Ovary (tissue), 9 donors: Measurements from ENCODE around the gene USP32. TPM values are rescaled to one million over a fixed set of nuclear protein-coding genes. Genes with fewer than 3 reads are reported as not detected.

Experiments used
- DNase-seq, 5 donors: peaks; one replicate each; pipeline ENCODE4 v3.0.0-alpha.2; 2019 to 2020
- H3K27ac ChIP-seq, 2 donors: fragments of 200-600 bp; one replicate each; pipeline versions ENCODE4 v1.5.1 to v1.8.0; 2019 to 2022
- H3K27me3 ChIP-seq: fragments of 200-600 bp; one replicate; pipeline ENCODE4 v1.8.0; 2022
- H3K36me3 ChIP-seq: fragments of 200-600 bp; sonication (generic); one replicate; pipeline ENCODE4 v1.5.1; 2019
- H3K4me1 ChIP-seq: one replicate; pipeline ENCODE4 v1.8.1; 2013; ENCODE audit warnings: mild to moderate bottlenecking, moderate library complexity; ENCODE audit not compliant: insufficient read depth
- H3K4me3 ChIP-seq: fragments of 200-600 bp; sonication (generic); one replicate; pipeline ENCODE4 v1.5.1; 2017
- H3K9me3 ChIP-seq, 2 donors: fragments of 200-600 bp in 1 of 2; sonication (generic) in 1 of 2; one replicate each; pipeline versions ENCODE4 v1.5.1 to v1.8.1; 2013 to 2019; ENCODE audit warnings: mild to moderate bottlenecking in 1 of 2, moderate library complexity in 1 of 2
- CTCF ChIP-seq, 3 donors: fragments of 450-650 bp in 2 of 3; fragments of 200-600 bp in 1 of 3; IDR thresholded peaks; one replicate each; pipeline versions ENCODE4 v1.5.1 to v1.8.0; 2016 to 2022; ENCODE audit warnings: antibody characterized with exemption in 3 of 3, mild to moderate bottlenecking in 1 of 3
- EP300 ChIP-seq: sonication (generic); formaldehyde crosslinking; IDR thresholded peaks from one replicate; pipeline ENCODE4 v1.6.1; 2017; ENCODE audit warnings: antibody characterized with exemption
- POLR2A ChIP-seq: fragments of 450-650 bp; IDR thresholded peaks from one replicate; pipeline ENCODE4 v1.6.1; 2017; ENCODE audit warnings: antibody characterized with exemption, mild to moderate bottlenecking, moderate library complexity
- WGBS, 3 donors: extraction: QIAGEN DNeasy Blood & Tissue Kit in 1 of 3; methylation state at CpG; one replicate each; pipeline versions ENCODE4 v1.1.5 to v1.1.7; 2013 to 2017; 5-methylcytosine and 5-hydroxymethylcytosine counted together
- intact Hi-C, 4 donors: fragments of 100-400 bp; cut with DNase I; formaldehyde crosslinking; loops; one replicate each; pipeline versions ENCODE4 v1.11.0 to v1.15.1; 2022 to 2023
- polyA plus RNA-seq, 2 donors: library from polyadenylated mRNA; stranded (reverse); fragments of 200-250 nt in 1 of 2; fragments of 350-450 nt in 1 of 2; fragmentation: Illumina TruSeq in 1 of 2; extraction: RNeasy Lipid Tissue Mini Kit (QIAGEN cat#74804) in 1 of 2; gene quantifications; one replicate each; pipeline ENCODE4 v1.2.3, GENCODE V29; 2013 to 2014
- total RNA-seq, 7 donors: library from RNA; depleted of rRNA in 2 of 7; stranded (reverse); fragments of >200 nt in 2 of 7; fragmentation: NEBNext Ultra II Directional in 3 of 7; extraction: Animal tissue kit (Norgen Biotek cat#: 25700) in 3 of 7; gene quantifications; one replicate each; pipeline versions ENCODE4 v1.1.0 to v1.2.4, GENCODE V29; 2016 to 2023
- donor health status: DM: no; HTN: no; CAD: no; lungs with moderate emphysema.
- donor health status: DM: no; HTN: no; CAD: no.
- donor health status: Bipolar disorder and iron deficiency.
- donor health status: DM: yes; HTN: yes; CAD: no.
- donor health status: DM: no; HTN: no; CAD: no.
- donor health status: DM: yes; HTN: yes; CAD: no.

USP32 gene
- total and polyA plus RNA-seq, 9 donors = 8.7 to 37.6 (median 32.9) TPM

GRCh38 chr17:60165223-60165622 lies 226.7 kb downstream of the USP32 start:
- DNase-seq = no peak
- H3K27me3 ChIP-seq = no peaks in the 10 kb centered on the region
- intact Hi-C loops = no loop called here
- TF ChIP-seq EP300 (no peak), CTCF (IDR thresholded peaks at IDR 0.05) (no peak), POLR2A (no peak)
- no peak overlapping the region for H3K27ac ChIP-seq
- 25 to 43% (median 40%) methylated on average over 5 of the region's 5 CpGs for WGBS, 3 donors
- H3K36me3 ChIP-seq = no peaks in the 10 kb centered on the region
- peaks cover 3% of the 10 kb centered on the region for H3K4me1 ChIP-seq
- no peak overlapping the region for H3K4me3 ChIP-seq
- H3K9me3 ChIP-seq = no peaks in the 10 kb centered on the region

- WGBS, 3 donors = 22 to 29% (median 29%) methylated on average over 5 of the region's 5 CpGs
- TF ChIP-seq CTCF (IDR thresholded peaks at IDR 0.05) (no peak), POLR2A (no peak), EP300 (no peak)
- intact Hi-C loops = no loop called here
- Histone ChIP-seq H3K27ac (no peak overlapping the region), H3K36me3 (no peaks in the 10 kb centered on the region), H3K27me3 (no peaks in the 10 kb centered on the region), H3K4me3 (no peak overlapping the region), H3K4me1 (no peaks in the 10 kb centered on the region), H3K9me3 (no peaks in the 10 kb centered on the region)
- no peak for DNase-seq
Measured at GRCh38 chr17:60164697-60165096, 227.2 kb downstream of the USP32 start.

- no peak for TF ChIP-seq POLR2A
- no peak for TF ChIP-seq CTCF (IDR thresholded peaks at IDR 0.05)
- TF ChIP-seq EP300 = no peak
- Histone ChIP-seq H3K27ac (no peak overlapping the region), H3K27me3 (no peaks in the 10 kb centered on the region), H3K9me3 (no peaks in the 10 kb centered on the region), H3K4me3 (no peak overlapping the region), H3K36me3 (no peaks in the 10 kb centered on the region), H3K4me1 (no peaks in the 10 kb centered on the region)
- WGBS, 3 donors = 76 to 84% (median 82%) methylated on average over 6 of the region's 6 CpGs
- no peak for DNase-seq
- intact Hi-C loops = no loop called here
Measured at GRCh38 chr17:60164164-60164563, 227.8 kb downstream of the USP32 start.

- Histone ChIP-seq H3K9me3 (no peaks in the 10 kb centered on the region), H3K4me3 (no peak overlapping the region), H3K27ac (no peak overlapping the region), H3K4me1 (no peaks in the 10 kb centered on the region), H3K27me3 (no peaks in the 10 kb centered on the region), H3K36me3 (no peaks in the 10 kb centered on the region)
- 50 to 54% (median 52%) methylated on average over 20 of the region's 20 CpGs for WGBS, 3 donors
- intact Hi-C loops = no loop called here
- no peak for DNase-seq
- TF ChIP-seq EP300 = no peak
Measured at GRCh38 chr17:60163108-60163784, 228.7 kb downstream of the USP32 start.

GRCh38 chr17:60161598-60162330 lies 230.2 kb downstream of the USP32 start:
- Histone ChIP-seq H3K36me3 (no peaks in the 10 kb centered on the region), H3K27me3 (no peaks in the 10 kb centered on the region), H3K4me3 (no peak overlapping the region), H3K4me1 (no peaks in the 10 kb centered on the region), H3K27ac (no peak overlapping the region), H3K9me3 (no peaks in the 10 kb centered on the region)
- intact Hi-C loops = no loop called here
- DNase-seq = no peak
- 30 to 42% (median 35%) methylated on average over 17 of the region's 17 CpGs for WGBS, 3 donors
- TF ChIP-seq EP300 = no peak
- TF ChIP-seq POLR2A = no peak
- no peak for TF ChIP-seq CTCF (IDR thresholded peaks at IDR 0.05)
